Neuronal stem cell (in vitro differentiated cells): ENCODE measurements around the gene SV2C.

ENCODE experiments used
- DNase-seq: peaks from one replicate; pipeline ENCODE4 v3.0.0-alpha.2; 2013; ENCODE audit warnings: low spot score
- H2AFZ ChIP-seq: one replicate; pipeline ENCODE4 v1.6.1; 2013; ENCODE audit warnings: mild to moderate bottlenecking, low read length, inconsistent platforms
- H2AK5ac ChIP-seq: 2 replicates; pipeline ENCODE4 v1.6.1; 2013; ENCODE audit warnings: low read depth, mild to moderate bottlenecking, inconsistent platforms, low read length, moderate library complexity, mixed read lengths
- H2BK120ac ChIP-seq: 2 replicates; pipeline ENCODE4 v1.6.1; 2013; ENCODE audit warnings: low read depth, mild to moderate bottlenecking, inconsistent platforms, low read length, moderate library complexity, mixed read lengths
- H2BK12ac ChIP-seq: one replicate; pipeline ENCODE4 v1.6.1; 2013; ENCODE audit warnings: low read length, inconsistent platforms
- H2BK15ac ChIP-seq: 2 replicates; pipeline ENCODE4 v1.6.1; 2013; ENCODE audit warnings: mild to moderate bottlenecking, low read length, inconsistent platforms, mixed read lengths
- H2BK5ac ChIP-seq: one replicate; pipeline ENCODE4 v1.6.1; 2013; ENCODE audit warnings: inconsistent platforms, mild to moderate bottlenecking, low read length, moderate library complexity
- H3K14ac ChIP-seq: one replicate; pipeline ENCODE4 v1.6.1; 2013; ENCODE audit warnings: low read length, inconsistent platforms
- H3K18ac ChIP-seq: 2 replicates; pipeline ENCODE4 v1.6.1; 2013; ENCODE audit warnings: low read length, inconsistent platforms
- H3K23ac ChIP-seq: 2 replicates; pipeline ENCODE4 v1.6.1; 2013; ENCODE audit warnings: low read depth, mild to moderate bottlenecking, mixed read lengths, low read length, inconsistent platforms; ENCODE audit not compliant: poor library complexity
- H3K27ac ChIP-seq: replicated peaks from 3 replicates; pipeline ENCODE4 v1.5.1; 2013; ENCODE audit warnings: low read length, inconsistent platforms
- H3K27me3 ChIP-seq, 3 experiments: 2 replicates each; pipeline ENCODE4 v1.6.1; 2013; ENCODE audit warnings: low read length in 3 of 3, mild to moderate bottlenecking in 2 of 3, inconsistent platforms in 1 of 3, low read depth in 1 of 3, mixed read lengths in 1 of 3, moderate library complexity in 1 of 3; ENCODE audit not compliant: control insufficient read depth in 3 of 3, insufficient read depth in 3 of 3
- H3K36me3 ChIP-seq, 2 donors: replicated peaks in 1 of 2; 2 replicates each; pipeline ENCODE4 v1.6.1; 2013; ENCODE audit warnings: low read length in 2 of 2; ENCODE audit not compliant: control insufficient read depth in 2 of 2, insufficient read depth in 2 of 2
- H3K4ac ChIP-seq: 2 replicates; pipeline ENCODE4 v1.6.1; 2013; ENCODE audit warnings: inconsistent platforms, mild to moderate bottlenecking, low read length, moderate library complexity
- H3K4me1 ChIP-seq, 2 donors: 1 replicate in 1 of 2; 2 replicates in 1 of 2; pipeline ENCODE4 v1.6.1; 2013; ENCODE audit warnings: low read length in 2 of 2, low read depth in 1 of 2; ENCODE audit not compliant: control insufficient read depth in 2 of 2, insufficient read depth in 1 of 2
- H3K4me2 ChIP-seq: one replicate; pipeline ENCODE4 v1.6.1; 2013; ENCODE audit warnings: mild to moderate bottlenecking, low read length, inconsistent platforms; ENCODE audit not compliant: insufficient read depth, poor library complexity, severe bottlenecking
- H3K4me3 ChIP-seq, 2 donors: 2 replicates each; pipeline ENCODE4 v1.5.1; 2013; ENCODE audit warnings: low read length in 2 of 2, mild to moderate bottlenecking in 2 of 2, inconsistent platforms in 1 of 2, moderate library complexity in 1 of 2
- H3K79me1 ChIP-seq: one replicate; pipeline ENCODE4 v1.6.1; 2013; ENCODE audit warnings: low read depth, mild to moderate bottlenecking, inconsistent platforms, low read length, moderate library complexity
- H3K9ac ChIP-seq: one replicate; pipeline ENCODE4 v1.6.1; 2013; ENCODE audit warnings: mild to moderate bottlenecking, low read depth, low read length, inconsistent platforms; ENCODE audit not compliant: poor library complexity
- H3K9me3 ChIP-seq, 2 donors: replicated peaks in 1 of 2; 2 replicates each; pipeline versions ENCODE3 to v1.6.1; 2013; ENCODE audit warnings: low read length in 2 of 2, mild to moderate bottlenecking in 2 of 2, inconsistent platforms in 1 of 2, low read depth in 1 of 2, mixed read lengths in 1 of 2, moderate library complexity in 1 of 2; ENCODE audit not compliant: control insufficient read depth in 2 of 2, insufficient read depth in 1 of 2
- H4K8ac ChIP-seq: one replicate; pipeline ENCODE4 v1.6.1; 2013; ENCODE audit warnings: low read depth, mild to moderate bottlenecking, inconsistent platforms, low read length, moderate library complexity
- H4K91ac ChIP-seq: one replicate; pipeline ENCODE4 v1.6.1; 2013; ENCODE audit warnings: low read length, low read depth, mild to moderate bottlenecking, inconsistent platforms; ENCODE audit not compliant: poor library complexity
- WGBS, 2 donors: extraction: QIAGEN DNeasy Blood & Tissue Kit; methylation state at CpG; one replicate each; pipeline ENCODE4 v1.1.7; 2013; ENCODE audit warnings: missing lambda C conversion rate in 2 of 2, mixed read lengths in 1 of 2; ENCODE audit not compliant: insufficient read length in 2 of 2, insufficient replicate concordance in 1 of 2; ENCODE audit errors: extremely low coverage in 2 of 2; 5-methylcytosine and 5-hydroxymethylcytosine counted together

Gene SV2C

DNA sequence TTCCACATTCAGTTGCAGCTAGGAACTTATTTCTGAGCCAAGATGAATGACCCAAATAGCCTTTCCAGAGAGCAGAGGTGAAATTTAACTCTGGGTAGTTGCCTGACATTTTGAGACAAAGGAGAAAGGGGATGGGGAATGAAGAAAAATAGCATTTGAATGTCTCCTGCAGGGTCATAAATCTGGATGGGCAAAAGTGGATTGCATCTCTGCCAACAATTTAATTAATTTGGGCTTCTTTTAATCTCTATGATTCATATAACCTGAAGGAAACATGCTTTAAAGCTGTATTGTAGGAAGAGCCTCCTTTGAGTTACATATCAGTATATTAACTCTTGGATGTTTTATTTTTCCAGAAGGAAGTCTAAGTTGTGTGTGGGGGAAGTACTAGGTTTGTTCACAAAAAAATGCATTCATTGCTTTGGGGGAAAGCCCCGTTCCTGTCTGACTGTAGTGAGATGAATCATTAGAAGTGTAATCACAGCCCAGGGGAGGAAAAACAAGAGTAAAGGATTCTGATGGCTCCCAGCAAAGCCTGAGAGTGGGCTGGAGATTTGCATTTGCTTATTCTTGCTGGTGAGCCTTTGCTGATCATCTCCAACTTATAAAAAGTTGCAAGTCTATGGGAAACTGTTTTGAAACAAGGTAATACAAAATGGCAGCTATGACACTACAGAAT lies 186.9 kb downstream of the SV2C start:
- Histone ChIP-seq H3K9ac (no peak overlapping the region), H3K79me1 (no peaks in the 10 kb centered on the region), H3K27me3 (no peaks in the 10 kb centered on the region), H3K23ac (no peak overlapping the region), H2BK15ac (no peak overlapping the region), H4K8ac (no peak overlapping the region), H3K9me3 (no peaks in the 10 kb centered on the region), H3K4me2 (no peak overlapping the region), H4K91ac (no peak overlapping the region), H3K36me3 (no peaks in the 10 kb centered on the region), H3K27ac (no peak overlapping the region), H2BK12ac (no peak overlapping the region), H2BK120ac (no peak overlapping the region), H3K4ac (no peak overlapping the region), H3K4me1 (peaks cover 5 to 28% of the 10 kb centered on the region in 2 donors), H3K14ac (no peak overlapping the region), H3K4me3 (no peak overlapping the region), H2AFZ (peak overlapping the region; percentile 6), H3K18ac (no peak overlapping the region), H2BK5ac (no peak overlapping the region), H2AK5ac (no peak overlapping the region)
- DNase-seq = no peak
- no CpG with 5 or more reads among the region's 1 CpG for WGBS, 2 donors

DNA sequence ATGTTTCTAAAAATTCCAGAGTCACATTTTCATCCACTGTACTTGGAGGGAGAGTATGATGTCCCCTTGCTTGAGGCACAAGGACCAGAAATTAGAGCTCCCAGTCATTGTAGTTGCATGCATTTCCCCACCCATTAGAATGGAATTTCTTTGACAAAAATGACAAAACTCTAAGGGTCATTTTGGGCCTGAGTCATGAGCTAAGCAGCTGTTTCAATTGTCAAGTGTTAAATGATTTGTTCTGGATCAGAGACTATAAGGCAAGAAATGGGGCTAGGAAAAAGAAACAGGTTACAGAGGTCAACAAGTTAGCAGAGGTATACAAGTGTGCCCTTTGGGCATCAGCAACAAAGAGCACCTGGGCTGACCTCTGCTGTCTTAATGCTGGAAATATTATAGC lies 188.7 kb downstream of the SV2C start:
- no peaks in the 10 kb centered on the region for H3K36me3 ChIP-seq
- no peak overlapping the region for H3K4me2 ChIP-seq
- peaks cover 5 to 30% of the 10 kb centered on the region in 2 donors for H3K4me1 ChIP-seq
- H2BK12ac ChIP-seq = no peak overlapping the region
- H2BK15ac ChIP-seq = no peak overlapping the region
- no peak overlapping the region for H3K14ac ChIP-seq
- H2BK120ac ChIP-seq = no peak overlapping the region
- no peak overlapping the region for H3K23ac ChIP-seq
- H2BK5ac ChIP-seq = no peak overlapping the region
- H2AFZ ChIP-seq = no peak overlapping the region
- no peak for DNase-seq
- no peak overlapping the region for H4K91ac ChIP-seq
- H3K79me1 ChIP-seq = no peaks in the 10 kb centered on the region
- no peak overlapping the region for H4K8ac ChIP-seq
- no peak overlapping the region for H3K4ac ChIP-seq
- H2AK5ac ChIP-seq = no peak overlapping the region
- no peak overlapping the region for H3K4me3 ChIP-seq
- H3K9ac ChIP-seq = no peak overlapping the region
- H3K27me3 ChIP-seq = no peaks in the 10 kb centered on the region
- H3K27ac ChIP-seq = no peak overlapping the region
- no peak overlapping the region for H3K18ac ChIP-seq
- no peaks in the 10 kb centered on the region for H3K9me3 ChIP-seq

GRCh38 chr5:76273206-76273885 lies 190.2 kb downstream of the SV2C start:
- no peaks in the 10 kb centered on the region for H3K36me3 ChIP-seq
- no peak overlapping the region for H2BK5ac ChIP-seq
- no peak overlapping the region for H3K4me2 ChIP-seq
- H4K8ac ChIP-seq = no peak overlapping the region
- no peak for DNase-seq
- no peak overlapping the region for H2BK15ac ChIP-seq
- H2AFZ ChIP-seq = peak overlapping the region; percentile 3
- no peaks in the 10 kb centered on the region for H3K79me1 ChIP-seq
- no peak overlapping the region for H3K9ac ChIP-seq
- H2AK5ac ChIP-seq = no peak overlapping the region
- no peak overlapping the region for H3K27ac ChIP-seq
- H2BK120ac ChIP-seq = no peak overlapping the region
- H3K14ac ChIP-seq = no peak overlapping the region
- no peaks in the 10 kb centered on the region for H3K27me3 ChIP-seq
- H3K4ac ChIP-seq = no peak overlapping the region
- H3K4me3 ChIP-seq = peak overlapping the region in 1 of 2 donors; percentile 0
- H3K9me3 ChIP-seq = no peaks in the 10 kb centered on the region
- no peak overlapping the region for H4K91ac ChIP-seq
- no peak overlapping the region for H3K23ac ChIP-seq
- no peak overlapping the region for H2BK12ac ChIP-seq
- peaks cover 1 to 30% of the 10 kb centered on the region in 2 donors for H3K4me1 ChIP-seq
- no peak overlapping the region for H3K18ac ChIP-seq
- WGBS, 2 donors = no CpG with 5 or more reads among the region's 8 CpGs

DNA sequence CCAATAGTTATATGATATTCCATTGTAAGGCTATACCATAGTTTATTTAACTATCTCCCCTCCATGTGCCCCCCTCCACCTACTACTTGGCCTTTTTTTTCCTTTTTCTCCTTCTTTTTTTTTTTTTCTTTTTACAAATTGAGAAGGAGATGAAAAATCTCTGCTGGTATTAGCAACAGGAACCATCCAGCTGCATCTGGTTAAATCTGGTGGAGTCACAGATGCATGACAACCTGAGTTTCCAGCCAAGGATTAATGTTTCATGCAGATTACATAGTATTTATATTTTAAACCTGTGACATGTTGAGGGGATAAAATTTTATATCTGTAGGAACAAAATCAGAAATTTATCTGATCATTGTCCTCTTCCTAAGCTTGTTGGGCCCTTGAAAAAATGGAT lies 191.4 kb downstream of the SV2C start:
- DNase-seq = no peak
- Histone ChIP-seq H3K18ac (no peak overlapping the region), H4K91ac (no peak overlapping the region), H2AFZ (no peak overlapping the region), H3K4me1 (peaks cover 1 to 26% of the 10 kb centered on the region in 2 donors), H3K27me3 (no peaks in the 10 kb centered on the region), H2BK12ac (no peak overlapping the region), H3K4me2 (no peak overlapping the region), H4K8ac (no peak overlapping the region), H2BK120ac (no peak overlapping the region), H3K9ac (no peak overlapping the region), H3K27ac (no peak overlapping the region), H2AK5ac (no peak overlapping the region), H3K23ac (no peak overlapping the region), H3K36me3 (no peaks in the 10 kb centered on the region), H3K4me3 (no peak overlapping the region), H3K79me1 (no peaks in the 10 kb centered on the region), H2BK5ac (no peak overlapping the region), H3K9me3 (no peaks in the 10 kb centered on the region), H3K14ac (no peak overlapping the region), H3K4ac (no peak overlapping the region), H2BK15ac (no peak overlapping the region)
